ENCODE results near the gene FOXP1.

The FOXP1 gene

DNA sequence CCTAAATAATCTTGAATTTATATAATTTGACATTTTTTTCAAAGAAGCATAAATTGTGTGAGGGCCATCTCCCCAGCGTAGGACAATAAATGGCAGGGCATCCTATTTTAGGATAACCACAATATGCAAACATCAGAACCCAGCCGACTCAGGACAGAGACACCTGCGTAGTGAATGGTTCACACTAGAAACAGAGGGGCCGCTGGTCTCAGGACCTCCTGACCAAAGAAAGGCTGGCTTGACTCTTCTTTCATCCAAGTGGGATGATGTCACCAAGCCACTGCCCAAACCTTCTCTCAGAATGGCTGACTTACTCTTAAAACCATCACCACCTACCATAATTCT, 162.1 kb downstream of the FOXP1 start:
- no peak for DNase-seq

DNA sequence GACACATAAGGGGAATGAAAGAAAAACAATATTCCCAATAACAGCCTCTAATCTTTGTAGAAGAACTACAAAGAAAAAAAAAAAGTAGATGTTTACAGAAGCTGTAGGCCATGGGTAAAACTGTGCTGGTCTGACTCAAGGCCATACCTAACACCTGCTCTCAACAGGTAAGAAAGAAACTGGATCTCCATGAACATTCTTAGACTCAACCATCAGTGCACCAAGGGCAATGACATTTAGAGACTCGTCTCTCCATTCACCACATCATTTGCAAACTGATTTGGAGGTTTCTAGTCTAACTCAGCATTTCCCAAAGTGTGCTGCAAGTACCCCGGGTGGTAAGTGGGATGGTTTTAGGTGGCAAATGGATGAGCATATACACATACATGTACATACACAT, 164.2 kb downstream of the FOXP1 start:
- no peak for DNase-seq

DNA sequence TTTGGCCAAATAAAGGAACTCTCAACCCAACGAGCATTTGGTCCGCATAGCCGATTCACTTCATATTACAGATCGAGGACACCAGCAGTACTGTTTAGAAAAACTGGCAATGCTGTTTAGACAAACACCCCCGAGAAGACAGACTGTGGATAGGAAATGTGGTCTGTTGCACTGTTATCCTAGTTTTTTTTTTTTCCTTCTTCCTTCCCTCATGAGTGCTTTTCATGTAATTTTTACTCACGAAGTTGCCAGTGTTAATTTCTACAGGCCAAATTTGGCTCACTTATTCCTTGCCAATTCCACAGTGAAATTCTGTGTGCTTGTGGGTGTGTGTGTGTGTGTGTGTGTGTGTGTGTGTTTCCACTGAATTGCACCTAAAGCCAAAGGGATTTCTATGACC, 165.7 kb downstream of the FOXP1 start:
- no peak for DNase-seq

DNA sequence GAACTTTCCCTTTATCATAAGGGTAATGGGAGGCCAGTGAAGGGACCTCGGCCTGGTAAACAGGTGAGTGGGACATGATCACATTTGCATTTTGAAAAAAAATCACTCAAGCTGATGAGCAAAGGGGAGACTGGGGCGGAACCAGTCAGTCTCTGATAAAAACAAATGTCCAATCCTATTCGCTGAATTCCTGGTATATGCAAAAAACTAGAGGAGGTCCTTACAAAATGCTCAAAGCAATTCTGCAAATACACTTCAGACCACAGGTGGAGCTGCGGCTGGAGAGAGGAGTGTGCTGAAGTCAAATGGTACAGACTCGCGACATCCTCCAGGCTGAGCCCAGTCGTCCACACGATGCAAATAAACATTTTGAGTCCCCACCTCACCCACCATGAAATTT, 166.7 kb downstream of the FOXP1 start:
- peak; percentile 29 for DNase-seq

DNA sequence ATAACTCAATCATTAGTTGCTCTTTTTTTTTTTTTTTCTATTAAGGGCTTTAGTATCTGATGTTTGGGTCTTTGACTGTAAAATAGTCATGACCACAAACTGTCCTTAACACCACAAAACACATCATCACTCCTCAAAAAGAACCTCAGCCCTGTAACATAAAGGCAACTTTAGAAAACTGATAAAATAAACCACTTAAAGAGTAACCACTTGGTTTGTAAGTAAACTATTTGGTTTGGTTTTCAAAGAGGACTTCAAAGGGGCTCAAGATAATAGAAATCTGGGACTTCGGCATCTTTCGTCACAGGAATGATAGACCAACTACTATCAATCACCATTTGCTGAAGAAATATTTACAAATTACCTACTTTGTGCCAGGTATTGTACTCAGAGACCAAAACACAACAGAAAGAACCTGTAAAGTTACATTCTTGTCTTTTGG, 167.8 kb downstream of the FOXP1 start:
- no peak for DNase-seq

DNA sequence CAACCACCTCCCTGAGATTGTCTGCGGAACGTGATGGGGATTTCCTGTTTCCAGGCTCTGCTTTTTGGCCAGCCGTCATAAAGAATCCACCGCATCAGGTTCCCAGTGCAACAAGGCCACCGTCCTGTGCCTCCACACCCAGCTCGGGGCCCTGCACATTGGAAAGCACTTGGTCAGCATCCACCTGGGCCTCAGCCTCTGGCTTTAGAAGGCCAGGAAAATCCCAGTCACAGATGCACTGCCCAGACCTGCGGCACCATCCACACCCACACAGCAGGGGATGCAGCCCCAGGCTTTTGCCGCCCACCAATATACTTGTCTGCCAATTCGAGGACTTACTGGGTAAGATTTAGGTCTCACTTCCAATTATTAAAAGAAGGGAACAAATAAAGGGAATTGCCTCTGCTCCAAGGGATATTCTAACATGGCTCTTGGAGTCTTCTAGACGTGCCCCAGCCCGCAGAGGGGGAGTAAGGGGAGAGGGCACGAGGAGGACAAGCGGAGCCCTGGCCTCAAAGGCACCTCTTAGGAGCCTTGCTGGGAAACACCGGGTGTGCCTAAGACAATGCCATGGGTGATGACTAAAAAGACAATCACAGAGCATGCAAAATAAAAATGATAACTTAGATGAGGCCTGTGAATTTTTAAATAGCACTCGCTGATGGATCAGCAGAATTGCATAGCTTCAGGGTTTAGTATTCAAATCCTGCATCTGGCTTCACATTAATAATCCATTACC, 169.2 kb downstream of the FOXP1 start:
- no peak for DNase-seq

DNA sequence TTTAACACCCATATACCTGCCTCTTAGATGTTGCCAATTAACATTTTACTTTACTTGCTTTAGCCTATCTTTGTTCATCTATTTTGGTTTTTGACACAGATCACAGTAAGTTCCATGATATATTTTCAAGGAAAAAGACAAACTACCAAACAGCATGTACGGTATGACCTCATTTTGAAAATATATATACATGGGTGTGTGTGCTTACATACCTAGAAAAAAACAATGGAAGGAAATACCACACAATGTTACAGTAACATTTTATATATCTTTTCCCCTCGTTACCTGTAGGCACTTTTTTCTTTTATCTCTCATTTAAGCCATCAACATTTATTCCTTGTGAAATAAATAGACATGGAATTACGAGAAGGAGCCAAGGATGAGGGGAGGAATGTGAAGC, 170.0 kb downstream of the FOXP1 start:
- DNase-seq = no peak

DNA sequence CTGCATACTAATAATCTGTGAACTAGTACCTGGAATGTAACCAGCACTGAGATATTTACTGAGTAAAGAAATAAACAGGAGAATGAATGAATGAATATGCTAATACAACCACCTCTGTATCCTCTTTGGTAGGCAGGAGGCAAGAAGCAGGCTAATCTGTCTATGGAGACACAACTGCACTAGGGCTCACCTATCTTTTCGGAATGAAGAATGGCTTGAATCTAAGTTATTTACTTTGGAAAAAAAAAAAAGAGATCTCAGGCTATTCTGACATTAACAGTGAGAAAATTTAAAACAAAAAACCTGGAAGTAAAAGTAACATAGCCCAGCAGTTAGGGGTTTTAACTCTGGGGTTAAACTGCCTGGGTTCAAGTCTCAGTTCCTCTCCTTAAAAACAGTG, 174.2 kb downstream of the FOXP1 start:
- no peak for DNase-seq

DNA sequence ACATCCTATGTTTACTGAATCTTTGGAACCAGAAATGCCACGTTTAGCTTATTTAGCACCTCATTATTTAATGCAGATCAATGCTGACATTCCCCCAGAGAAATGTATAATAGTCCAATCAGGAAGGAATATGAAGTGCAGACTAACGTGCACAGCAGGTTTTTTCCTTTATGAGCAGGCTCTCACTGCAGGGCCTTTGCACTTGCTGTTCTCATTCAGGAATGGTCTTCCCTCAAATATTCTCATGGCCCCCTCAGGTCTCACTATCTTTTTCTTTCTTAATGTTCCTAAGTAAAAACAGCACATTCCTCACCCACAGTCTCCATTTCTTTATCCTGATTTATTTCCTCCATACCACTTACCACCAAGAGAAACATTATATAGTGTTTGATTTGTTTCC, 174.6 kb downstream of the FOXP1 start:
- no peak for DNase-seq

DNA sequence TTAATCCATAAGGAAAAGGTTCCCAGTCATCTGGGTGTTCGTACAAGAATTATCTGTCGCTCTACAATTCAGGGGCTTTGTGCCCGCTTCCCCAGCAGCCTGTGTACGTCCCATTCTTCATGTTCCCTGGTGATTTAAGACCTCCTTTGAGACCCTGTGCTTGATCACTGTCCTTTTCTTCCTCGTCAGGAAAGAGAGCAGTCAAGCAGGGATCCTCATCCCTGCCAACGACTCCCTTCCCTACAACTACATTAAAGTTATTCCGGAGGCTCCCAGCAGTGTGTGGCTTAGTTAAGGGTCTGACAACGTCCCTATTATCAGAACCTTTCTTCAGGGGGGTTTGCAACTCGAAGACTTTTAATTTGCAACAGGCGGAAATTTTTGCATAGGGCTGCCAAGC, 175.7 kb downstream of the FOXP1 start:
- no peak for DNase-seq

DNA sequence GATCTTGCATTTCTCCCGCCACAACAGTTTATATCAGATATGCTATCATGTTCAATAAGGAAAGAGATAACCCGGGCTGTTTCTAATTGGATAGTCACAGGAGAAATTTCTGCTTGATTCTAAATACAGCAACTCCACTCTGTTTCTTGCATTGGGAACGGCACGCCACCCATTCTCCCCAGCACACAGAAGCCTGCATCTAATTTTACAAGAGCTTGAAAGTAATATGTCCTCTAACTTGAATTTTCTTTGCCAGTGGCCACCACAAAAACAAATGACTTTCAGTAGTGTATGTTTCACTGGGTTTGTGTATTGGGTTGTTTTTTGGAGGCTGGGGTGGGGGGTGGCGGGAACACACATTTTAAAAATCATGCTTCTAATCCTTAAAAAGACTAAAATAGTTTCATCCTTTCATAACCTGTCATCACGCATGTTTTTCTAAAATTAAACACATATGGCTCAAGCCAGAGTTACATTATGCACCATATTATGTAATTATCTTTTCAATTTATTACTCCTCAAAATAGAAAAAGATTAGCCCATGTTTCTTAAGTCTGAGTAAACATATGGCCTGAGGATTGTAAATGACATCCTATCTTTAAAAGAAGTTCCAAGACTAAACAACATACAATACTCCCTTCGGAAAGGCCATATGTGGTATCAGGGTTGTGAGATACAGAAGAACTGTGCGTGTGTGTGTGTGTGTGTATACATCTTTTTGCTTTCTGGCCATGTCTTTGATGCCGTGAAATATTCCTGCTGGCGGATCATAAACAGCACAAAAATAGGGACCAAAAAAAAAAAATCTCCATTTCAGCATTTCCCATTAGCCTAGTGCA, 176.3 kb downstream of the FOXP1 start:
- no peak for DNase-seq

DNA sequence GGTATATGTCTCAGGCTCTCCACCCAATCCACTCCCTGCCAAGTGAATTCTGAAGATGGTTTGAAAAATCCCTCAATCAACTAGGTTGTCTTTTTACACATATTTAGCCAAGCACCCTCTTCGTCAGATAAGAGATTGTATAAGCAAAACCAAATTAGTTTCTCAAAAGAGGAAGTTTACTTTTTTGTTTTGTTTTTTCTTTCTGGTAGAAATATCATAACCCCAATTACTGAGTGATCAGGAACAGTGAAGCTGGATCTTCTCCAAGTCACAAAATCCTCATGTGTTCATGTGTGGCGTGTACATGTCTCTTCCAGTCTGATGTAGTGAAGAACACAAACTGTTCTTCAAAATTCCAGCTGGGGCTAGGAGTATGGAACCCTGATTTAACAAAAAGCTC, 180.6 kb downstream of the FOXP1 start:
- no peak for DNase-seq

DNA sequence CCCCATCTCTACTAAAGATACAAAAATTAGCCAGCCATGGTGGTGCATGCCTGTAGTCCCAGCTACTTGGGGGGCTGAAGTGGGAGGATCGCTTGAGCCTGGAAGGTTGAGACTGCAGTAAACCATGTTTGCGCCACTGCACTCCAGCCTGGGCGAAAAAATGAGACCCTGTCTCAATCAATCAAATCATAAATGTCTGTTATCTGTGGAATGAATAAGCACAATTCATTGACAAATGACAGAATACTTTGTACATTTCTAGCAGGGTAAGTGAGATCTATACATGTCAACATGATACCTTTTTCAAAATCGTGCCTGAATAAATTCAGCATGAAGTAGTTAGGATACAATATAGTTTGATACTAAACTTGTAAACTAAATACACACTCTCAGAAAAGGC, 181.2 kb downstream of the FOXP1 start:
- DNase-seq = no peak

DNA sequence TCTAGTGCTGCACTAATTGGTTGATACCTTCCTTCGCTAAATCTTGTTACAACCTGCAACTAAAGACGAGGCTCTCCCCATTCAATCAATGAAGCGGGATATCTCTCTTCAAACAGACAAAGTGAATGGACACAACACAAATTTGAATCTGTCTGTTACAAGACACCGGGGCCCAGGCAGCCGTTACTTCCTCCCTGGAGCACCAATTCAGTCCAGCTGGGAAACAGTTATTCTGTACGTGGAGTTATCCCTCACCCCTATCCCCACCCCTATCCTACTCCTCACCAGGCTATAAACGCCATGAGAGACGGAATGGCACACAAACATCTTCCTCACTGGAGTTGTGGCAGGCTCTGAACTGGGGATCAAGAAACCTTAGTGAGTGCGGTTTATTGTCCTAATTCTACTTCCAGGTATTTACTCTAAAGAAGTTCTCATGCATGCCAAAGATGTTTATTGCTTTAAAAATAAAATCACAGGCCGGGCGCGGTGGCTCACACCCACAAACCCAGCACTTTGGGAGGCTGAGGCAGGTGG, 181.8 kb downstream of the FOXP1 start:
- DNase-seq = no peak

DNA sequence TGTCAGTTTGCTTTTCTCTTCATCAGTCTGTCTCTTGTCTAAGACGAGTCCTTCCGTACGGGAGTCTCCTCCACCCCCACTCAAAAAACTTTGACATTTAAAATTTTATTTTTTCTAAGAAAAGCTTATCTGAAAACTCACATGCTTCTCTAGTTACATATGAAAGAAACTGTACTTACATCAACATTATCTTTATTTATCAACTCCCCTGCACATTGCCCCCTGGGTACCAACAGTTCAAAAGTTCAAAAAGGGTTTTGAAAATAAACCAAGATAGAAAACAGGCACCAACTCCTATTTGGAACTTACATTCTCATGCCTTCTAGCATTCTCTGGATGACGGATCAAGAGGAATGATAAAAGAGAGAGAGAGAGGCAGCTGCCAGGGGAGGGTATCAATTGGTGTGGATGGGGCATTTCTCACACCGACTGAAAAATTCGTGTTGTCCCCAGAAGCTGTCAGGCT, 182.5 kb downstream of the FOXP1 start:
- no peak for DNase-seq

DNA sequence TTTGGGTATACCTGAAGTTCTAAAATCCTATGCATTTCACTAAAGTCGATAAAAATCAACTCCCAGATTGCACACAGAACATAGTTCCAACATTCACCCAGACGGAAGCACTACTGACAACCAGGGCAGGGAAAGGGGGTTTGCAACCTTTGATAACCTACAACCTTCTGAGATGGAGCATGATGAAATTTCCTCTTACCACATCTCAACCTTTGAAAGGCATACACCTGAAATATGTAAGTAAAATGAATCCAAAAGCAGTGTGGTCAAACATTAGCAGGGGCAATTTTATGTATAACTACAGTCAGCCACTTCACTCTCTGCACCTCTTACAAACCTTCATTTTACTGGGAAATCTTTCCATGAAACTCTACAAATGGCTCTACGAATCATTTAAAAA, 184.1 kb downstream of the FOXP1 start:
- no peak for DNase-seq

DNA sequence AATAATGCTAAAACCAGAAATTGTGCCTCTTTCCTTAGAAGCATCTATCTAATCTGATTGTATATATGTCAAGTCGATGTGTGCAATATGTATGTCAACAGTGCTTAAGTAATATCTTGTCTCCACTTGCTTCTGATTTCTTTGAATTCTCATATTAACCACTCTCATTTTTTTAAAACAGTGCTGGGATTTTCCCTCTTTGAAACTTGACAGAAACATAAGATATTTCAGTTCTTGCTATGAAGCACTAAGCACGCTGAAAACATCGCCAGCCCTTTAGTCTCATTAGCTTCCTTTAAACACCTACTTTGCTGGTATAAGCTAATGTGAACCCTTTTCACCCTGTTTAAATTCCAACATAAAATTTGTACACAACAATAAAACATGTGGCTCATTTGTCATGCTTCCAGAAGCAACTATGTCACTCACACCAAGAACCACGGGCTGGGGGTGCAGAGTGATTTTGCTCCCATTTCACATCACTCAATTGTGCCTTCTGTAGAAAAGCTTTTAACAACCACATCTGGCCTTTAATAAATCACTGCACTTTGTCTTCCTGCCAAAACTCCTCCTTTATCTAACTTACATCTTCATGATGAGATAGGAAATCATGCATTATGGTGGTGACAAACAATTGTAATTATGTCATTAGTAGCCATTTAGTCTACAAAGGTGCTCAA, 185.2 kb downstream of the FOXP1 start:
- DNase-seq = no peak

DNA sequence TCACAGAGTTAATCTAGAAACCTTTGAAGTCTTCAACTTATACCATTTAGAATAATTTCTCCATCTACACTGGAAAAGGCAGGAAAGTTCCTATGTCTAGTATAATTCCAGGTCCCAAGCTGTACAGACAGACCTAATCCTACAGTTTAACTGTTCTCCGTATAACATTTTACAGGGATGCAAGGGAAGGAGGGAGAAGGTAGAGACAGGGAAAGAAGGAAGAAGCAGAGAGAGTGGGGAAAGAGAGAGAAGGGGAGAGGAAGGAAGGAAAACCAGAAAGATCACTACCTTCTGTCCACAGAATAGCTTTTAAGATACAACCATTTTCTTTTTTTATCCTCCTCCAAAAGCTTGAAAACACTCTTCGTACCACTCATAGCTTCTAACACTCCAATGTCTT, 185.8 kb downstream of the FOXP1 start:
- no peak for DNase-seq

DNA sequence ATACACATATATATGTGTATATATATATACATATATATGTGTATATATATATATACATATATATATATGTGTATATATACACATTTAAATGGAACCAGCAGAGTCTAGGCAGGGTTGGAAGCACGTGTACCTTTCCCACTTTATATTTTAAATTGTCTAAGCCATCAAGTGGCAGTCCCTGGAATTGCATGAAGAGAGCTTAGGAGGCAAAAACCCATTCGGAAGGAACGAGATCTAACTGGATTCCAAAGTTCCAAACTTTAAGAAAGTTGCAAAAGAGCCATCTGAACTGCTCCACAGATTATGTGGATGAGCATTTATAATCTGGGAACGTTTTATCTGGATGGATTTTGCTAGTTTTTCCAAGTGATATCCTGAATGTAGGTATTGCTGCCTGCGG, 186.5 kb downstream of the FOXP1 start:
- DNase-seq = no peak

DNA sequence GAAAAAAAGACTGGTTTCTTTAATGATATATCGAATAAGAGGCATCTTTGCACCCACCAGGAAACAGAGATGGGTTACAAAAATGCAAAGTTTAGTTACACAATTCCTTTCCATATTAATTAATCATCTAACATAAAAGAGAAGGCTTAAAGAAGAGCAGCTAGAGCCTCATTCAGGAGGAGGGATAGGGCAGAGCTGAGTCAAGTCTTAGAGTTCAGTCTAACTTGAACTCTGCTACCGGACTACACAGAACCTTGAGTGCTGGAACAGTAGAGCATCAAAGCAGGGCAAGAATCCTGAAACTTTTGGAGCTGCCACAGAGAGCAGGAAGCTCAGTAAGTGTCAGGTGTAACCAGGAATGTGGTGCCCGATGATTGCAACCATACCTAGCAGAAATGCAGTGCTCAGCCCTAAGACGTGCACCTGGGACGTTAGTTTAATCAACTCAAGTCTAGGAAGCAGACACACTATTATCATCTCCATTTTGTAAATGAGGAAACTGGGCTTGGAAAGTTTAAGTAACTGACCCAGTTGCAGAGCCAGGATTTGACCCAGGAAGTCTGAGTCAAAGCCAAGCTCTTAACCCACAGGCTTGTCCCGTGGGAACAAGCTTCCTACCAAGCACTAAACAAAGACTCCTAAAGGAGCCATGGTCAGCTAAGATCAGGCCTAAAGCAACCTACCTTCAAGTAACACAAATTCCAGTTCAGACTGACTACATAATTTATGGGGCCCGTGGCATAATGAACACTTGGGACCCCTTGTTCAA, 187.4 kb downstream of the FOXP1 start:
- no peak for DNase-seq

DNA sequence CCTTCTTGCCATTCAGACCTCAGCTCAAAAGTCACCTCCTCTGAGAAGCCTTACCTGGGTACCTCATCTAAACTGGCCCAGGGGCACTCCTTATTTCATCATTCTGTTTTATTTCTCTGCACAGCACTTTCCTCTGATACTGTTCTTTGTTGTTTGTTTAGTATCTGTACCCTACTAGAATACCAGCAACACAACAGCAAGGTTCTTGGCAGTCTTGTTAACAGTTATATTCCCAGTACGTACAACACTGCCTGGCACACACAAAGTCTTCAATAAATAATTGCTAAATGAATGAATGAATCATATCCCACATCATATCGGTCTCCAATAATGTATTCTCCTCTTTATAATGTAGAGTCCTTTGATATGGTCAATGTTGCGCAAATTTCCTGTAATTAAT, 188.1 kb downstream of the FOXP1 start:
- no peak for DNase-seq

DNA sequence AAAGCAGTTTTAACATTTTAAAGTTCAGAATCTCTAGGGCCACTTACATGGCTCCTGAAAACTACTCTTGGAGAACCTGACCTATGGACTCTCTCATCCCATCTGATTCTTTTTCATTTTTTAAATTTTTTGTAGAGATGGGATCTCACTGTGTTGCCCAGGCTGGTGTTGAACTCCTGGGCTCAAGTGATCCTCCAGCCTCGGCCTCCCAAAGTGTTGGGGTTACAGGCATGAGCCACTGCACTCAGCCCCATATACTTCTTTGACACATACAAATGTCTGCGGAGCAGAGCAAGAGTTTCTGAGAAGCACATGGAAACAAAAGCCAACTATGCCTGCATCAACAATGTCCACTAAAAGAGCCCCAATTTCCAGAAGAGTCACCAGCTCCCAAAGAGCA, 189.8 kb downstream of the FOXP1 start:
- no peak for DNase-seq

DNA sequence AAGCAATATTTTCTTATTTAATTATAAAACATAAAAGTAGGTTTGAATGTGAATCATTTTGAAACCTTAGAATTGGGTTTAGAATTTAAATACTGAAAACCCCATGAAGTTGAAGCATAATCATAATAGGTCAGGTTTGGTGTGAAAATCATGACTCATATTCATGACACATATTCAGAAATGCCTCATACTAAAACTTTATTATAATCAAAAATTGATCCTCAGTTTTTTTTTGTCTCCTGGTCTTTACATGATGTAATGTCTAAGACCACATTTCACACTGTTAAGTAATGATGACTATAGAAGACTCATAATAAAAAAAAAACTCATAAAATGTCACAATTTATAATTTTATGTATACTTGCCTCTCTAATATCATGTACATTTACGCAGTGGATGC, 190.4 kb downstream of the FOXP1 start:
- DNase-seq = no peak
